Liver (tissue), 9 donors: ENCODE results near the gene DDX31. TPM values are rescaled to one million over a fixed set of nuclear protein-coding genes. Genes with fewer than 3 reads are reported as not detected.

Experiments
- DNase-seq: peaks from one replicate; pipeline ENCODE4 v3.0.0-alpha.2; 2017; ENCODE audit warnings: low spot score
- H3K27ac ChIP-seq, 2 donors: one replicate each; pipeline ENCODE4 v1.7.0; 2013; ENCODE audit warnings: inconsistent platforms in 2 of 2, low read length in 2 of 2, control low read depth in 1 of 2, low read depth in 1 of 2, mild to moderate bottlenecking in 1 of 2
- H3K27me3 ChIP-seq, 4 donors: one replicate each; pipeline versions ENCODE4 v1.6.1 to v1.7.0; 2013; ENCODE audit warnings: low read length in 3 of 4, inconsistent platforms in 1 of 4, mild to moderate bottlenecking in 1 of 4, moderate library complexity in 1 of 4; ENCODE audit not compliant: control insufficient read depth in 4 of 4, insufficient read depth in 4 of 4
- H3K36me3 ChIP-seq, 4 donors: one replicate each; pipeline versions ENCODE4 v1.6.1 to v1.7.0; 2013; ENCODE audit warnings: low read length in 3 of 4, mild to moderate bottlenecking in 3 of 4, low read depth in 1 of 4, moderate library complexity in 1 of 4; ENCODE audit not compliant: control insufficient read depth in 4 of 4, insufficient read depth in 3 of 4
- H3K4me1 ChIP-seq, 4 donors: one replicate each; pipeline versions ENCODE4 v1.6.1 to v1.7.0; 2013; ENCODE audit warnings: low read length in 3 of 4, mild to moderate bottlenecking in 3 of 4, moderate library complexity in 1 of 4; ENCODE audit not compliant: control insufficient read depth in 4 of 4, insufficient read depth in 4 of 4
- H3K4me3 ChIP-seq, 3 donors: one replicate each; pipeline versions ENCODE4 v1.6.1 to v1.7.0; 2013; ENCODE audit warnings: low read length in 3 of 3, control low read depth in 1 of 3, low read depth in 1 of 3, mild to moderate bottlenecking in 1 of 3
- H3K9ac ChIP-seq, 2 donors: one replicate each; pipeline ENCODE4 v1.7.0; 2013; ENCODE audit warnings: low read length in 2 of 2, mild to moderate bottlenecking in 2 of 2, moderate library complexity in 2 of 2, control low read depth in 1 of 2, low read depth in 1 of 2
- H3K9me3 ChIP-seq, 4 donors: one replicate each; pipeline versions ENCODE4 v1.6.1 to v1.7.0; 2013; ENCODE audit warnings: low read length in 3 of 4; ENCODE audit not compliant: control insufficient read depth in 4 of 4
- ATF3 ChIP-seq: IDR thresholded peaks from 2 replicates; pipeline ENCODE4 v1.6.1; 2016; ENCODE audit warnings: antibody characterized with exemption
- CTCF ChIP-seq: fragments of 150-350 bp; IDR thresholded peaks from 2 replicates; pipeline ENCODE4 v1.5.1; 2017; ENCODE audit warnings: improper control_type of control experiment, low read depth, low read length; ENCODE audit not compliant: missing input control
- FOXA1 ChIP-seq: IDR thresholded peaks from 2 replicates; pipeline ENCODE4 v1.6.1; 2016; ENCODE audit warnings: antibody characterized with exemption
- FOXA2 ChIP-seq: IDR thresholded peaks from 2 replicates; pipeline ENCODE4 v1.6.1; 2016; ENCODE audit warnings: antibody characterized with exemption
- GABPA ChIP-seq, 2 donors: IDR thresholded peaks in 1 of 2; conservative IDR thresholded peaks in 1 of 2; 2 replicates each; pipeline ENCODE4 v1.6.1; 2016; ENCODE audit warnings: antibody characterized with exemption in 2 of 2, mild to moderate bottlenecking in 1 of 2, moderate library complexity in 1 of 2
- HNF4A ChIP-seq, 2 donors: conservative IDR thresholded peaks; 2 replicates each; pipeline ENCODE4 v1.6.1; 2016; ENCODE audit warnings: antibody characterized with exemption in 2 of 2, mild to moderate bottlenecking in 2 of 2
- HNF4G ChIP-seq: IDR thresholded peaks from 2 replicates; pipeline ENCODE4 v1.6.1; 2016; ENCODE audit warnings: antibody characterized with exemption
- JUND ChIP-seq, 2 donors: IDR thresholded peaks; 2 replicates each; pipeline ENCODE4 v1.6.1; 2016; ENCODE audit warnings: antibody characterized with exemption in 2 of 2
- NR2F2 ChIP-seq: IDR thresholded peaks from 2 replicates; pipeline ENCODE4 v1.6.1; 2016; ENCODE audit warnings: antibody characterized with exemption
- RAD21 ChIP-seq, 2 donors: IDR thresholded peaks; 2 replicates each; pipeline ENCODE4 v1.6.1; 2016; ENCODE audit warnings: antibody characterized with exemption in 2 of 2, mild to moderate bottlenecking in 2 of 2
- REST ChIP-seq: IDR thresholded peaks from 2 replicates; pipeline ENCODE4 v1.6.1; 2016; ENCODE audit warnings: antibody characterized with exemption, mild to moderate bottlenecking
- SP1 ChIP-seq: IDR thresholded peaks from 2 replicates; pipeline ENCODE4 v1.6.1; 2018; ENCODE audit warnings: antibody characterized with exemption, mild to moderate bottlenecking
- TAF1 ChIP-seq: conservative IDR thresholded peaks from 2 replicates; pipeline ENCODE4 v1.6.1; 2016; ENCODE audit warnings: antibody characterized with exemption, mild to moderate bottlenecking
- WGBS: extraction: QIAGEN DNeasy Blood & Tissue Kit; methylation state at CpG from one replicate; pipeline ENCODE4 v1.1.7; 2013; 5-methylcytosine and 5-hydroxymethylcytosine counted together
- polyA plus RNA-seq, 2 donors: library from polyadenylated mRNA; stranded (reverse) in 1 of 2; unstranded in 1 of 2; fragments of 200-250 nt in 1 of 2; fragments of >200 nt in 1 of 2; fragmentation: Nextera tagmentation in 1 of 2; extraction: Ambion mirVana in 1 of 2; gene quantifications; one replicate each; pipeline versions ENCODE4 v1.2.1 to v1.2.3, GENCODE V29; 2013 to 2015
- total RNA-seq, 2 donors: library from RNA; depleted of rRNA; stranded (reverse); fragments of >200 nt; gene quantifications; one replicate each; pipeline ENCODE4 v1.2.3, GENCODE V29; 2014
- TF ChIP-seq, protein P1 (sequence below): IDR thresholded peaks from 2 replicates; pipeline ENCODE4 v1.6.1; 2016; ENCODE audit warnings: antibody characterized with exemption
- TF ChIP-seq, protein P2 (sequence below): IDR thresholded peaks from 2 replicates; pipeline ENCODE4 v1.6.1; 2016; ENCODE audit warnings: antibody characterized with exemption
- donor health status: healthy.
- donor health status: healthy.
- donor health status: healthy.
- donor health status: healthy.
- donor health status: healthy.

The DDX31 gene
- total and polyA plus RNA-seq, 4 donors = 2.5 to 9.6 (median 4.5) TPM

GRCh38 chr9:132677976-132678375, 8.2 kb upstream of the DDX31 start:
- Histone ChIP-seq H3K4me3 (no peak overlapping the region), H3K27ac (no peak overlapping the region), H3K36me3 (peaks cover 7 to 21% (median 19%) of the 10 kb centered on the region in 4 donors), H3K27me3 (no peaks in the 10 kb centered on the region), H3K9ac (no peak overlapping the region), H3K4me1 (peaks cover 0 to 2% (median 0%) of the 10 kb centered on the region in 4 donors), H3K9me3 (no peaks in the 10 kb centered on the region)
- TF ChIP-seq HNF4G (no peak), GABPA (IDR thresholded peaks at IDR 0.05 in 1 of 2, conservative IDR thresholded peaks at IDR 0.05 in 1 of 2) (no peak), SP1 (no peak), TAF1 (no peak), CTCF (no peak), ATF3 (no peak), JUND (IDR thresholded peaks at IDR 0.05) (no peak), HNF4A (conservative IDR thresholded peaks at IDR 0.05) (no peak)
- TF ChIP-seq, protein P1, sequence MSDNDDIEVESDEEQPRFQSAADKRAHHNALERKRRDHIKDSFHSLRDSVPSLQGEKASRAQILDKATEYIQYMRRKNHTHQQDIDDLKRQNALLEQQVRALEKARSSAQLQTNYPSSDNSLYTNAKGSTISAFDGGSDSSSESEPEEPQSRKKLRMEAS = no peak
- TF ChIP-seq, protein P2, sequence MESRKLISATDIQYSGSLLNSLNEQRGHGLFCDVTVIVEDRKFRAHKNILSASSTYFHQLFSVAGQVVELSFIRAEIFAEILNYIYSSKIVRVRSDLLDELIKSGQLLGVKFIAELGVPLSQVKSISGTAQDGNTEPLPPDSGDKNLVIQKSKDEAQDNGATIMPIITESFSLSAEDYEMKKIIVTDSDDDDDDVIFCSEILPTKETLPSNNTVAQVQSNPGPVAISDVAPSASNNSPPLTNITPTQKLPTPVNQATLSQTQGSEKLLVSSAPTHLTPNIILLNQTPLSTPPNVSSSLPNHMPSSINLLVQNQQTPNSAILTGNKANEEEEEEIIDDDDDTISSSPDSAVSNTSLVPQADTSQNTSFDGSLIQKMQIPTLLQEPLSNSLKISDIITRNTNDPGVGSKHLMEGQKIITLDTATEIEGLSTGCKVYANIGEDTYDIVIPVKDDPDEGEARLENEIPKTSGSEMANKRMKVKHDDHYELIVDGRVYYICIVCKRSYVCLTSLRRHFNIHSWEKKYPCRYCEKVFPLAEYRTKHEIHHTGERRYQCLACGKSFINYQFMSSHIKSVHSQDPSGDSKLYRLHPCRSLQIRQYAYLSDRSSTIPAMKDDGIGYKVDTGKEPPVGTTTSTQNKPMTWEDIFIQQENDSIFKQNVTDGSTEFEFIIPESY = no peak
- WGBS = 97% methylated on average over 8 of the region's 8 CpGs
- no peak for DNase-seq

DNA sequence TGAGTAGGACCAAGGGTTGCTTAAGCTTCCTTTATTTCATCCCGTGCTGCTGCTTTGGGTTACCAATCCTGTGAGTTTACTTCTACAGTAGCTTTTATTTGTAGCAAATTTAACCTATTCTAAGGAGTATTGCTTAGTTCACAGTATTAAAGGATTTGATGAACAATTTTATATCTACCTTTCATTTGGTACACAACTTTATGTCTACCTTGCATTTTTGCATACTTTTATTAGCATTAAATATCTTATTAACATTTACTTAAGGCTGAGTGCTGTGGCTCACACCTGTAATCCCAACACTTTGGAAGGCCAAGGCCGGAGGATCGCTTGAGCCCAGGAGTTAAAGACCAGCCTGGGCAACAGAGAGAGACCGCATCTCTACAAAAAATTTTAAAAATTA, 4.7 kb upstream of the DDX31 start:
- TF ChIP-seq FOXA1 = no peak
- no peak for TF ChIP-seq REST
- TF ChIP-seq NR2F2 = no peak
- no peak for TF ChIP-seq ATF3
- TF ChIP-seq HNF4A (conservative IDR thresholded peaks at IDR 0.05) = no peak
- no peak for TF ChIP-seq GABPA (IDR thresholded peaks at IDR 0.05 in 1 of 2, conservative IDR thresholded peaks at IDR 0.05 in 1 of 2)
- no peak for TF ChIP-seq JUND (IDR thresholded peaks at IDR 0.05)
- no peak for TF ChIP-seq SP1
- no peak for TF ChIP-seq RAD21 (IDR thresholded peaks at IDR 0.05)
- no peak for TF ChIP-seq FOXA2
- no peak for TF ChIP-seq TAF1
- Histone ChIP-seq H3K27me3 (no peaks in the 10 kb centered on the region), H3K4me1 (peaks cover 2 to 22% (median 17%) of the 10 kb centered on the region in 4 donors), H3K27ac (no peak overlapping the region), H3K9me3 (no peaks in the 10 kb centered on the region), H3K4me3 (no peak overlapping the region), H3K9ac (no peak overlapping the region), H3K36me3 (peaks cover 7 to 17% (median 15%) of the 10 kb centered on the region in 4 donors)
- 93% methylated on average over 4 of the region's 4 CpGs for WGBS
- DNase-seq = no peak
